ENCODE results near the gene MCRS1. TPM values are rescaled to one million over a fixed set of nuclear protein-coding genes. Genes with fewer than 3 reads are reported as not detected.
"Not testable (repeated sequence)": the region's sequence is repeated elsewhere in the genome, so short reads cannot be mapped to it uniquely, and the experiment has no call there.

MCRS1 gene, protein sequence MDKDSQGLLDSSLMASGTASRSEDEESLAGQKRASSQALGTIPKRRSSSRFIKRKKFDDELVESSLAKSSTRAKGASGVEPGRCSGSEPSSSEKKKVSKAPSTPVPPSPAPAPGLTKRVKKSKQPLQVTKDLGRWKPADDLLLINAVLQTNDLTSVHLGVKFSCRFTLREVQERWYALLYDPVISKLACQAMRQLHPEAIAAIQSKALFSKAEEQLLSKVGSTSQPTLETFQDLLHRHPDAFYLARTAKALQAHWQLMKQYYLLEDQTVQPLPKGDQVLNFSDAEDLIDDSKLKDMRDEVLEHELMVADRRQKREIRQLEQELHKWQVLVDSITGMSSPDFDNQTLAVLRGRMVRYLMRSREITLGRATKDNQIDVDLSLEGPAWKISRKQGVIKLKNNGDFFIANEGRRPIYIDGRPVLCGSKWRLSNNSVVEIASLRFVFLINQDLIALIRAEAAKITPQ
- 10 to 100 TPM; 70.0 to 85.2 (median 71.4) TPM for total RNA-seq
- 10 to 100 TPM; 55.5 to 61.6 TPM for polyA plus RNA-seq
- 53.3 reads per million, percentile 72 among the genes with 10 or more reads in this experiment for total RNA-seq

DNA sequence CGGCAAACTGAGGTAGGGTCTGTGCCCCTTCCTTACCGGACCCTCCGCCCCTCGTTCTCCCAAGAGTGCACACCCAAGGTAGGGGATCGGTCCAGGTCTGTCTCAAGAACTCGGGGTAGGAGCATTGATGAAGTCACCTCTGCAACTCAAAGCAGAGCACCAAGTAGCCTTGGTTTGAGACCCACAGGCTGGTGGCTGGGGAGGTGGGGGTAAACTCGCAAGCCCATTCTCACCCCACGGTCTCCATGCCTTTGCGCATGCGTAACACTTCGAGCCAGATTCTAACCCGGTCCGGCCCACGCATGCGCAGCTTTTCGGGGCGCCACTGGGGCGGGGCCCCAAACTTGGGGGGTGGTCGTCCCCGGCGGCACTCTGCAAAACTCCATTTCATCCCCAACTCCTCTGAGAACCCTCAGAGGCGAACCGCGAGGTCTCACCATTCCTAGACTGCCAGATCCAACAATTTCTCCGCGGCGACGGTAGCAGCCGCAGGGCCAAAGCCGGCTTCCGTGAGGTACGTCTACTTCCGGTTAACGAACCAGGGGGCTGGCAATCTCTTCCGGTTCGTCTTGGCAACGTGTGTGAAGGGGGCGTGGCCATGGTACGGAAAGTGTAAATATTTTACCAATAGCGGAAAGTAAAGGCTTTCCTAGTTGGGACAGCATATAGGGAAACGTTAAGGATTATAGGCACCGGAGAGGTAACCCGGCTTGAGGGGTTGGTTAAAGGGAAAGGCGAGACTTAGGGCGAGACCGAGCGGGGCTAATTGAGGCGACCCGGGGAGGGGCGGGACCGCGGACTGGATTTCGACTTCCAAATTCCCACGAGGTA, at the start of gene MCRS1:
MCRS1 (minus strand) TSS at position 532 of the 831 bp plus-strand sequence. CDS start 1,411 bp downstream, outside the sequence.
- DNase-seq (peak; percentile 89 to 94 (median 91)), ATAC-seq (peak; percentile 92)
- Histone ChIP-seq H3K4me3 (ENCODE audit: low read length) (peak within 1 kb of the TSS; percentile 81), H3K27me3 (ENCODE audit: control insufficient read depth in 2 of 2, insufficient read depth in 2 of 2, low read length in 2 of 2) (no peaks in the 10 kb centered on the region), H3K9me3 (ENCODE audit: control insufficient read depth in 2 of 3, low read length in 3 of 3) (no peaks in the 10 kb centered on the region), H3K27ac (ENCODE audit: low read depth, low read length) (peak within 1 kb of the TSS; percentile 91), H3K4me1 (ENCODE audit: control insufficient read depth in 2 of 2, insufficient read depth in 2 of 2, low read length in 2 of 2) (peaks cover 33 to 42% of the 10 kb centered on the region in 2 donors), H3K36me3 (ENCODE audit: control insufficient read depth in 2 of 3, insufficient read depth in 3 of 3, low read length in 3 of 3) (peaks cover under 1 to 32% (median 18%) of the 10 kb centered on the region in 3 experiments)
- Mint-ChIP-seq H3K36me3 (peaks cover under 1 to 18% (median 4%) of the 10 kb centered on the region in 5 donors), H3K27ac (peak within 1 kb of the TSS; percentile 98 to 100 (median 99)), H3K27me3 (peaks cover 0 to 3% (median 0%) of the 10 kb centered on the region in 5 donors), H3K4me1 (peaks cover 45 to 76% (median 61%) of the 10 kb centered on the region in 7 donors), H3K9me3 (no peaks in the 10 kb centered on the region), H3K4me3 (peak within 1 kb of the TSS; percentile 94 to 100 (median 99))
- CTCF ChIA-PET, result interaction anchor here (0.6 kb wide), 1 partner anchor 12 kb away, joined by 3 read pairs; no protein-coding TSS in a partner anchor
- intact Hi-C loops (cut with micrococcal nuclease), result loop anchor here (1.0 to 5.0 kb wide), 19 partner anchors 15 to 544 kb away; partner anchors contain the start of genes FMNL3 (in 2 of the 2), PRPF40B (in 2 of the 2), TMBIM6 (in 2 of the 2) and TUBA1C (in 2 of the 2)
- POLR2A ChIA-PET, result interaction anchor here (0.7 to 1.7 kb wide), 8 partner anchors 13 to 1671 kb away, joined by 3 to 7 read pairs (median 4); partner anchors contain the start of genes DAZAP2, SPATS2 and TMBIM6

DNA sequence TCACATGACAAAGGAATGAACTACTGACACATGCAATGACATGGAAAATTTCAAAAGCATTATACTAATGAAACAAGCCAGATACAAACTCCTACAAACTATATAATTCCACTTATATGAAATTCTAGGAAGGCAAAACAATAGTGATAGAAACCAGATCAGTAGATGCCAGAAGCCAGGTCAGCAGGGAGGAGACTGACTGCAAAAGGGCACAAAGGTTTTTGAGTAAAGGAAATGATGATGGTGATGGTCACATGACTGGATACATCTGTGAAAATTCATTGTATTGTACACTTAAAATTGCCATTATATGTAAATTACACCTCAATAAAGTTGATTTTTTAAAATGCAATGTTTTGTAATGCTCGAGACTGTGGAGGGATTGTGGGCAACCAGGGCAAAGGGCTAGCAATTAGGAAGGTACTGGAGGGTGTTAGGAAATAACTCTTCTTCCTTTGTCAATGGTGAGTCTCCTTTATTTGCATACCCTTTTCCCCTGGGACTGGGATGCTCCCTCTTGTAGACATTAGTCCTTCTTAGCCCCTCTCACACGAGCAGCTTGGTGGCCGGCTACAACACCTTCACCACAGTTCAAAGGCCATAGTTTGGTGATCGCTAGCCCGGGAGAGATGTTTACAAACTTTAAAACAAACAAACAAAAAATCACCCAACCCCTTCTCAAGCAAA, 48.7 kb upstream of the MCRS1 start:
- ChIA-PET CTCF (no interaction called here), POLR2A (interaction anchor here (1.1 kb wide), 1 partner anchor 24 kb away, joined by 3 read pairs; no protein-coding TSS in a partner anchor)
- Mint-ChIP-seq H3K27me3 (peaks cover 5 to 47% (median 17%) of the 10 kb centered on the region in 5 donors), H3K4me1 (peaks cover 8 to 21% (median 14%) of the 10 kb centered on the region in 7 donors), H3K36me3 (peaks cover 0 to 4% (median 0%) of the 10 kb centered on the region in 5 donors), H3K27ac (no peak overlapping the region), H3K9me3 (peaks cover 0 to 5% (median 0%) of the 10 kb centered on the region in 11 donors), H3K4me3 (no peak overlapping the region)
- H3K27ac ChIP-seq (ENCODE audit: low read depth, low read length), result no peak overlapping the region
- ATAC-seq (no peak), DNase-seq (no peak)
- H3K9me3 ChIP-seq (ENCODE audit: control insufficient read depth in 2 of 3, low read length in 3 of 3), result no peaks in the 10 kb centered on the region
- H3K36me3 ChIP-seq (ENCODE audit: control insufficient read depth in 2 of 3, insufficient read depth in 3 of 3, low read length in 3 of 3), result no peaks in the 10 kb centered on the region
- peaks cover 3 to 8% of the 10 kb centered on the region in 2 donors for H3K4me1 ChIP-seq (ENCODE audit: control insufficient read depth in 2 of 2, insufficient read depth in 2 of 2, low read length in 2 of 2)
- intact Hi-C loops (cut with micrococcal nuclease), result no loop called here
- H3K27me3 ChIP-seq (ENCODE audit: control insufficient read depth in 2 of 2, insufficient read depth in 2 of 2, low read length in 2 of 2), result peaks cover 0 to 2% of the 10 kb centered on the region in 2 donors
- H3K4me3 ChIP-seq (ENCODE audit: low read length), result no peak overlapping the region

DNA sequence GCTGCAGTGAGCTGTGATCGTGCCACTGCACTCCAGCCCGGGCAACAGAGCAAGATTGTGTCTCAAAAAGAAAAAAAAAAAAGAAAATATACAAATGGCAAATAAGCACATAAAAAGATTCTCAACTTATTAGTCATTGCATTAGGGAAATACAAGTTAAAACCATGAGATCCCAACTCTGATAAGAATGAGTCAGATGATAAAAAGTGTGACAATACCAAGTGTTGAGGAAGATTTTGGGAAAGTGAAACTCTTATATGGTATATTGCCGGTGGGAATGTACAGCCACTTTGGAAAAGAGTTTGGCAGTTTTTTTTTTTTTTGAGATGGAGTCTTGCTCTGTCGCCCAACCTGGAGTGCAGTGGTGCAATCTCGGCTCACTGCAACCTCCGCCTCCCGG, 47.8 kb upstream of the MCRS1 start:
- H3K9me3 Mint-ChIP-seq, result peaks cover 0 to 5% (median 0%) of the 10 kb centered on the region in 11 donors
- peaks cover 0 to 2% of the 10 kb centered on the region in 2 donors for H3K27me3 ChIP-seq (ENCODE audit: control insufficient read depth in 2 of 2, insufficient read depth in 2 of 2, low read length in 2 of 2)
- DNase-seq (no peak), ATAC-seq (no peak)
- no peak overlapping the region for H3K4me3 Mint-ChIP-seq
- peaks cover 5 to 40% (median 17%) of the 10 kb centered on the region in 5 donors for H3K27me3 Mint-ChIP-seq
- H3K4me3 ChIP-seq (ENCODE audit: low read length), result no peak overlapping the region
- CTCF ChIA-PET, result interaction anchor here (0.7 to 0.8 kb wide), 2 partner anchors 69 to 298 kb away, joined by 4 to 7 read pairs; no protein-coding TSS in a partner anchor
- H3K27ac ChIP-seq (ENCODE audit: low read depth, low read length), result no peak overlapping the region
- POLR2A ChIA-PET, result no interaction called here
- H3K27ac Mint-ChIP-seq, result no peak overlapping the region
- no peaks in the 10 kb centered on the region for H3K9me3 ChIP-seq (ENCODE audit: control insufficient read depth in 2 of 3, low read length in 3 of 3)
- H3K4me1 Mint-ChIP-seq, result peaks cover under 1 to 13% (median 7%) of the 10 kb centered on the region in 7 donors
- H3K4me1 ChIP-seq (ENCODE audit: control insufficient read depth in 2 of 2, insufficient read depth in 2 of 2, low read length in 2 of 2), result no peaks in the 10 kb centered on the region
- H3K36me3 Mint-ChIP-seq, result peaks cover 0 to 4% (median 0%) of the 10 kb centered on the region in 5 donors
- intact Hi-C loops (cut with micrococcal nuclease), result no loop called here
- H3K36me3 ChIP-seq (ENCODE audit: control insufficient read depth in 2 of 3, insufficient read depth in 3 of 3, low read length in 3 of 3), result no peaks in the 10 kb centered on the region

DNA sequence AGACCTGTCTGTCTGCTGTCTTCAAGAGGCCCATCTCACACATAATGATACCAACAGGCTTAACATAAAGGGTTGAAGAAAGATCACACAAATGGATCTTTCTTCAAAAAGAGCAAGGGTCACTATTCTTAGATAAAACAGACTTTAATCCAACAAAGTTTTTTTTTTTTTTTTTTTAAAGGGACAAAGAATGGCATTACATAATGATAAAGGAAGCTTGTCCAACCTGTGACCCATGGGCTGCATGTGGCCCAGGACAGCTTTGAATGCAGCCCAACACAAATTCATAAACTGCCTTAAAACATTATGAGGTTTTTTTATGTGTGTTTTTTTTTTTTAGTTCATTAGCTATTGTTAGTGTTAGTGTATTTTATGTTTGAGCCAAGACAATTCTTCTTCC, 44.3 kb upstream of the MCRS1 start:
- POLR2A ChIA-PET, result interaction anchor here (0.6 to 1.3 kb wide), 2 partner anchors 10 to 723 kb away, joined by 3 to 5 read pairs; no protein-coding TSS in a partner anchor

DNA sequence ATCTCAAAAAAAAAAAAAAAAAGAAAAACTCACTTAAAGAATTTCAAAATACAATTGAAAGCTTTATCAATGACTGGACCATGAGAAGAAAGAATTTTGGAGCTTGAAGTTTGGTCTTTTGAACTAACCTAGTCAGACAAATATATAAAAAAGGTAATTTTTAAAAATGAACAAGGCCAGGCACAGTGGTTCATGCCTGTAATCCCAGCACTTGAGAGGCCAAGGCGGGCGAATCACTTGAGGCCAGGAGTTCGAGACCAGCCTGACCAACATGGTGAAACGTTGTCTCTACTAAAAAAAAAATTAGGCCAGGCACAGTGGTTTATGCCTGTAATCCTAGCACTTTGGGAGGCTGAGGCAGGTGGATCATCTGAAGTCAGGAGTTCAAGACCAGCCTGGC, 42.8 kb upstream of the MCRS1 start:
- H3K27me3 ChIP-seq (ENCODE audit: control insufficient read depth in 2 of 2, insufficient read depth in 2 of 2, low read length in 2 of 2); H3K4me3 ChIP-seq (ENCODE audit: low read length); H3K27ac Mint-ChIP-seq; intact Hi-C loops (cut with micrococcal nuclease); H3K36me3 ChIP-seq (ENCODE audit: control insufficient read depth in 2 of 3, insufficient read depth in 3 of 3, low read length in 3 of 3); DNase-seq; ATAC-seq; H3K4me1 Mint-ChIP-seq; H3K4me1 ChIP-seq (ENCODE audit: control insufficient read depth in 2 of 2, insufficient read depth in 2 of 2, low read length in 2 of 2); H3K9me3 ChIP-seq (ENCODE audit: control insufficient read depth in 2 of 3, low read length in 3 of 3); H3K4me3 Mint-ChIP-seq; H3K36me3 Mint-ChIP-seq; H3K27ac ChIP-seq (ENCODE audit: low read depth, low read length): not testable (repeated sequence)
- ChIA-PET CTCF (interaction anchor here (0.6 to 0.7 kb wide), 2 partner anchors 32 to 34 kb away, joined by 3 read pairs; no protein-coding TSS in a partner anchor), POLR2A (interaction anchor here (0.6 to 0.7 kb wide), 2 partner anchors 155 to 308 kb away, joined by 4 to 7 read pairs; no protein-coding TSS in a partner anchor)
- Mint-ChIP-seq H3K9me3 (peaks cover 0 to 12% (median 2%) of the 10 kb centered on the region in 11 donors), H3K27me3 (peaks cover 10 to 24% (median 11%) of the 10 kb centered on the region in 5 donors)

More for the DNA sequence above, 44.3 kb upstream of the MCRS1 start:
- Mint-ChIP-seq H3K9me3 (peaks cover 0 to 11% (median 2%) of the 10 kb centered on the region in 11 donors), H3K27me3 (peaks cover 10 to 24% (median 12%) of the 10 kb centered on the region in 5 donors), H3K27ac (no peak overlapping the region), H3K4me3 (no peak overlapping the region), H3K4me1 (peaks cover 0 to 7% (median 5%) of the 10 kb centered on the region in 7 donors), H3K36me3 (peaks cover 0 to 8% (median 5%) of the 10 kb centered on the region in 5 donors)
- H3K36me3 ChIP-seq (ENCODE audit: control insufficient read depth in 2 of 3, insufficient read depth in 3 of 3, low read length in 3 of 3), result no peaks in the 10 kb centered on the region
- CTCF ChIA-PET, result interaction anchor here (0.6 to 0.7 kb wide), 3 partner anchors 95 to 340 kb away, joined by 3 to 4 read pairs (median 3); no protein-coding TSS in a partner anchor
- ATAC-seq (no peak), DNase-seq (no peak)
- H3K4me1 ChIP-seq (ENCODE audit: control insufficient read depth in 2 of 2, insufficient read depth in 2 of 2, low read length in 2 of 2), result no peaks in the 10 kb centered on the region
- H3K4me3 ChIP-seq (ENCODE audit: low read length), result no peak overlapping the region
- intact Hi-C loops (cut with micrococcal nuclease), result no loop called here
- no peaks in the 10 kb centered on the region for H3K9me3 ChIP-seq (ENCODE audit: control insufficient read depth in 2 of 3, low read length in 3 of 3)
- no peak overlapping the region for H3K27ac ChIP-seq (ENCODE audit: low read depth, low read length)
- peaks cover 0 to 2% of the 10 kb centered on the region in 2 donors for H3K27me3 ChIP-seq (ENCODE audit: control insufficient read depth in 2 of 2, insufficient read depth in 2 of 2, low read length in 2 of 2)
